Measurements from ENCODE around the gene IMMP2L.

The IMMP2L gene

GRCh38 chr7:111012799-111013675 is 549.3 kb downstream of the IMMP2L start:
- in situ Hi-C loops (cut with MboI; ENCODE audit: low sequenced_read_pairs) = no loop called here

GRCh38 chr7:111012149-111012548 is 550.1 kb downstream of the IMMP2L start:
- in situ Hi-C loops (cut with MboI; ENCODE audit: low sequenced_read_pairs) = no loop called here

- in situ Hi-C loops (cut with MboI; ENCODE audit: low sequenced_read_pairs) = no loop called here
Observed at GRCh38 chr7:111011520-111011919, 550.8 kb downstream of the IMMP2L start.

- in situ Hi-C loops (cut with MboI; ENCODE audit: low sequenced_read_pairs) = no loop called here
Observed at GRCh38 chr7:111010798-111011197, 551.5 kb downstream of the IMMP2L start.

GRCh38 chr7:111009526-111010040 is 552.7 kb downstream of the IMMP2L start:
- in situ Hi-C loops (cut with MboI; ENCODE audit: low sequenced_read_pairs) = no loop called here

GRCh38 chr7:111006691-111007090 is 555.6 kb downstream of the IMMP2L start:
- in situ Hi-C loops (cut with MboI; ENCODE audit: low sequenced_read_pairs) = no loop called here

- in situ Hi-C loops (cut with MboI; ENCODE audit: low sequenced_read_pairs) = no loop called here
Observed at GRCh38 chr7:111006040-111006439, 556.3 kb downstream of the IMMP2L start.

GRCh38 chr7:111005445-111005844 is 556.8 kb downstream of the IMMP2L start:
- in situ Hi-C loops (cut with MboI; ENCODE audit: low sequenced_read_pairs) = no loop called here

- in situ Hi-C loops (cut with MboI; ENCODE audit: low sequenced_read_pairs) = no loop called here
Observed at GRCh38 chr7:111004310-111004901, 557.9 kb downstream of the IMMP2L start.

- in situ Hi-C loops (cut with MboI; ENCODE audit: low sequenced_read_pairs) = no loop called here
Observed at GRCh38 chr7:111003883-111004282, 558.4 kb downstream of the IMMP2L start.

- in situ Hi-C loops (cut with MboI; ENCODE audit: low sequenced_read_pairs) = no loop called here
Observed at GRCh38 chr7:110994028-110994967, 568.0 kb downstream of the IMMP2L start.

GRCh38 chr7:110988890-110989501 is 573.3 kb downstream of the IMMP2L start:
- in situ Hi-C loops (cut with MboI; ENCODE audit: low sequenced_read_pairs) = no loop called here

GRCh38 chr7:110988348-110988747 is 573.9 kb downstream of the IMMP2L start:
- in situ Hi-C loops (cut with MboI; ENCODE audit: low sequenced_read_pairs) = no loop called here

GRCh38 chr7:110987127-110987693 is 575.1 kb downstream of the IMMP2L start:
- in situ Hi-C loops (cut with MboI; ENCODE audit: low sequenced_read_pairs) = no loop called here

GRCh38 chr7:110983822-110984456 is 578.4 kb downstream of the IMMP2L start:
- in situ Hi-C loops (cut with MboI; ENCODE audit: low sequenced_read_pairs) = no loop called here

GRCh38 chr7:110977127-110977737 is 585.1 kb downstream of the IMMP2L start:
- in situ Hi-C loops (cut with MboI; ENCODE audit: low sequenced_read_pairs) = no loop called here

- in situ Hi-C loops (cut with MboI; ENCODE audit: low sequenced_read_pairs) = no loop called here
Observed at GRCh38 chr7:110975486-110975885, 586.8 kb downstream of the IMMP2L start.

- in situ Hi-C loops (cut with MboI; ENCODE audit: low sequenced_read_pairs) = no loop called here
Observed at GRCh38 chr7:110974441-110974840, 587.9 kb downstream of the IMMP2L start.

Measured in HL-60/S4 treated with phorbol 12-myristate 13-acetate at 8.2 ng/mL for 4 days and 3 days (cell line).